Right lobe of liver (tissue), 4 donors: ENCODE measurements around the gene GFAP.

Experiments
- POLR2A ChIP-seq: fragments of 450-650 bp; IDR thresholded peaks from one replicate; pipeline ENCODE4 v1.6.1; 2017; ENCODE audit warnings: antibody characterized with exemption, mild to moderate bottlenecking
- TF ChIP-seq, protein P1 (sequence below), 4 donors: fragments of 200-600 bp in 3 of 4; fragments of 450-650 bp in 1 of 4; IDR thresholded peaks; one replicate each; pipeline versions ENCODE4 v1.5.1 to v1.8.0; 2016 to 2022; ENCODE audit warnings: antibody characterized with exemption in 4 of 4, mild to moderate bottlenecking in 2 of 4
- donor health status: DM: no; HTN: no; CAD: no.
- donor health status: DM: no; HTN: no; CAD: no.
- donor health status: DM: no; HTN: yes; CAD: no.

DNA sequence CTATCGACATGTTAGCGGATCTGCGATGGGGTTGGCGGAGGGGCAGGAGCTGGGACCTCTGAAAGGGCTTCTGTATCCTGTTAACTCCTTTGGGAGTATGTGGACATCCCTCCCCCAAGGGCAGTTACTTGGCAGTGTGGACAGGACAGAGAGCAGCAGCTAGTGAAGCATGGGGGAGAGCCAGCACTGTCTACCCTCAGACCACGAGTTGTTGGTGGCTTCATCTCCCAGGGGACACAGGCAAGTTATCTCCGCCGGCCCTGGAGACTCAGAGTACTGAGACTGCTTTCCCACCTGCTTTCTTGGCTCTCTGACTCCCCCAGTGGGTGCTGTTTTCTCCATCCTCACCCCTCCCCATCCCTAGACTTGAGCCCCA is 5.3 kb upstream of the GFAP start:
- TF ChIP-seq, protein P1, sequence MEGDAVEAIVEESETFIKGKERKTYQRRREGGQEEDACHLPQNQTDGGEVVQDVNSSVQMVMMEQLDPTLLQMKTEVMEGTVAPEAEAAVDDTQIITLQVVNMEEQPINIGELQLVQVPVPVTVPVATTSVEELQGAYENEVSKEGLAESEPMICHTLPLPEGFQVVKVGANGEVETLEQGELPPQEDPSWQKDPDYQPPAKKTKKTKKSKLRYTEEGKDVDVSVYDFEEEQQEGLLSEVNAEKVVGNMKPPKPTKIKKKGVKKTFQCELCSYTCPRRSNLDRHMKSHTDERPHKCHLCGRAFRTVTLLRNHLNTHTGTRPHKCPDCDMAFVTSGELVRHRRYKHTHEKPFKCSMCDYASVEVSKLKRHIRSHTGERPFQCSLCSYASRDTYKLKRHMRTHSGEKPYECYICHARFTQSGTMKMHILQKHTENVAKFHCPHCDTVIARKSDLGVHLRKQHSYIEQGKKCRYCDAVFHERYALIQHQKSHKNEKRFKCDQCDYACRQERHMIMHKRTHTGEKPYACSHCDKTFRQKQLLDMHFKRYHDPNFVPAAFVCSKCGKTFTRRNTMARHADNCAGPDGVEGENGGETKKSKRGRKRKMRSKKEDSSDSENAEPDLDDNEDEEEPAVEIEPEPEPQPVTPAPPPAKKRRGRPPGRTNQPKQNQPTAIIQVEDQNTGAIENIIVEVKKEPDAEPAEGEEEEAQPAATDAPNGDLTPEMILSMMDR (IDR thresholded peaks at IDR 0.05): no peak
- no peak for TF ChIP-seq POLR2A
